ENCODE results near the gene CHMP1B.
"Not testable (repeated sequence)": the region's sequence is repeated elsewhere in the genome, so short reads cannot be mapped to it uniquely, and the experiment has no call there.

CHMP1B gene

GRCh38 chr18:11871501-11871900, 20.3 kb downstream of the CHMP1B start:
- no peak for DNase-seq (ENCODE audit: low read depth)

- no peak for DNase-seq (ENCODE audit: low read depth)
Observed at GRCh38 chr18:11872479-11873136, 21.4 kb downstream of the CHMP1B start.

- no peak for DNase-seq (ENCODE audit: low read depth)
Observed at GRCh38 chr18:11873670-11874340, 22.6 kb downstream of the CHMP1B start.

- no peak for DNase-seq (ENCODE audit: low read depth)
Observed at GRCh38 chr18:11874676-11875075, 23.5 kb downstream of the CHMP1B start.

- no peak for DNase-seq (ENCODE audit: low read depth)
Observed at GRCh38 chr18:11877497-11878135, 26.4 kb downstream of the CHMP1B start.

- DNase-seq (ENCODE audit: low read depth): no peak
Observed at GRCh38 chr18:11880586-11881304, 29.5 kb downstream of the CHMP1B start.

GRCh38 chr18:11882636-11883035, 31.4 kb downstream of the CHMP1B start:
- DNase-seq (ENCODE audit: low read depth): no peak

- DNase-seq (ENCODE audit: low read depth): no peak
Observed at GRCh38 chr18:11883153-11883552, 31.9 kb downstream of the CHMP1B start.

- no peak for DNase-seq (ENCODE audit: low read depth)
Observed at GRCh38 chr18:11884396-11885030, 33.3 kb downstream of the CHMP1B start.

- DNase-seq (ENCODE audit: low read depth): no peak
Observed at GRCh38 chr18:11885278-11885947, 34.2 kb downstream of the CHMP1B start.

- DNase-seq (ENCODE audit: low read depth): no peak
Observed at GRCh38 chr18:11886577-11887110, 35.4 kb downstream of the CHMP1B start.

GRCh38 chr18:11887328-11888128, 36.3 kb downstream of the CHMP1B start:
- no peak for DNase-seq (ENCODE audit: low read depth)

GRCh38 chr18:11888726-11889125, 37.5 kb downstream of the CHMP1B start:
- no peak for DNase-seq (ENCODE audit: low read depth)

GRCh38 chr18:11889284-11889683, 38.1 kb downstream of the CHMP1B start:
- DNase-seq (ENCODE audit: low read depth): no peak

- no peak for DNase-seq (ENCODE audit: low read depth)
Observed at GRCh38 chr18:11891737-11892136, 40.5 kb downstream of the CHMP1B start.

GRCh38 chr18:11892438-11892837, 41.2 kb downstream of the CHMP1B start:
- not testable (repeated sequence) for DNase-seq (ENCODE audit: low read depth)

- DNase-seq (ENCODE audit: low read depth): no peak
Observed at GRCh38 chr18:11897781-11898180, 46.6 kb downstream of the CHMP1B start.

- no peak for DNase-seq (ENCODE audit: low read depth)
Observed at GRCh38 chr18:11899063-11899462, 47.9 kb downstream of the CHMP1B start.

GRCh38 chr18:11901826-11902438, 50.7 kb downstream of the CHMP1B start:
- DNase-seq (ENCODE audit: low read depth): no peak

Data from stimulated activated CD8-positive, alpha-beta memory T cell treated with anti-CD3 and anti-CD28 coated beads, Interleukin-15, amount 100 ng/mL, for 24 hours (primary cell).